GM12878 (cell line): ENCODE data around the gene LSAMP. TPM values are rescaled to one million over a fixed set of nuclear protein-coding genes. Genes with fewer than 3 reads are reported as not detected.

Experiments used
- ATAC-seq: fragments of 200-7000 bp; cut with Tn5 transposase; 3 replicates; pipeline ENCODE4 v1.9.1; 2020; ENCODE audit warnings: mild to moderate bottlenecking, moderate library complexity
- BruUV-seq: library from RNA; stranded (reverse); fragments of 400-500 nt; replicated peaks from 2 replicates; lab custom pipeline; 2021; lab: Mats Ljungman, UMichigan
- CTCF ChIA-PET: fragments of 300-600 bp; sonication (Branson Sonifier 250); formaldehyde crosslinking; extraction: SDS; loops from one replicate; lab custom pipeline; 2021; ENCODE audit warnings: inconsistent platforms; lab: Yijun Ruan, JAX
- POLR2A ChIA-PET: fragments of 350-600 bp; formaldehyde crosslinking; extraction: SDS; loops from one replicate; lab custom pipeline; 2021; ENCODE audit warnings: inconsistent platforms; lab: Charles Lee
- RAD21 ChIA-PET: fragments of 300-600 bp; sonication (Branson Sonifier 250); formaldehyde crosslinking; loops from one replicate; lab custom pipeline; 2023; ENCODE audit warnings: antibody characterized with exemption; ENCODE audit not compliant: unreplicated experiment; lab: Charles Lee
- SMC1A ChIA-PET: fragments of 300-600 bp; sonication (Branson Sonifier 250); formaldehyde crosslinking; loops from one replicate; lab custom pipeline; 2023; ENCODE audit not compliant: unreplicated experiment, uncharacterized antibody; lab: Charles Lee
- DNase-seq: peaks from one replicate; pipeline ENCODE4 v3.0.0-alpha.2; 2011; ENCODE audit warnings: low read depth, low spot score
- FAIRE-seq: peaks from 3 replicates; lab custom pipeline; 2011; peaks lifted over from hg19 to GRCh38; lab: Jason Lieb, UNC
- H2AFZ ChIP-seq: 2 replicates; pipeline ENCODE4 v1.6.0; 2011; ENCODE audit warnings: low read depth, low read length, control low read depth; ENCODE audit not compliant: control insufficient read depth
- H3K27ac ChIP-seq: 2 replicates; pipeline ENCODE4 v1.5.1; 2011; ENCODE audit warnings: control low read depth; ENCODE audit not compliant: control insufficient read depth, insufficient read depth
- H3K27me3 ChIP-seq, 2 experiments: replicated peaks in 1 of 2; 2 replicates each; pipeline versions ENCODE4 v1.6.0 to v1.6.1; 2011; ENCODE audit warnings: low read length in 1 of 2; ENCODE audit not compliant: control insufficient read depth in 2 of 2, insufficient read depth in 2 of 2
- H3K36me3 ChIP-seq, 2 experiments: 2 replicates each; pipeline ENCODE4 v1.5.1; 2011; ENCODE audit warnings: low read length in 1 of 2; ENCODE audit not compliant: control insufficient read depth in 2 of 2, insufficient read depth in 2 of 2
- H3K4me1 ChIP-seq: 2 replicates; pipeline ENCODE4 v1.6.1; 2011; ENCODE audit warnings: mild to moderate bottlenecking, low read length, moderate library complexity, mixed read lengths; ENCODE audit not compliant: control insufficient read depth, insufficient read depth
- H3K4me2 ChIP-seq: 2 replicates; pipeline ENCODE4 v1.6.0; 2011; ENCODE audit warnings: control low read depth; ENCODE audit not compliant: control insufficient read depth, insufficient read depth
- H3K4me3 ChIP-seq: fragments of 200-600 bp; sonication (generic); 2 replicates; pipeline ENCODE4 v1.5.1; 2016
- H3K79me2 ChIP-seq: 2 replicates; pipeline ENCODE4 v1.6.0; 2011; ENCODE audit warnings: low read length; ENCODE audit not compliant: control insufficient read depth, insufficient read depth
- H3K9ac ChIP-seq: 2 replicates; pipeline ENCODE4 v1.8.0; 2011; ENCODE audit warnings: low read length, control low read depth, mixed read lengths; ENCODE audit not compliant: control insufficient read depth, insufficient read depth
- H3K9me3 ChIP-seq: replicated peaks from 3 replicates; pipeline ENCODE4 v1.5.1; 2011; ENCODE audit warnings: mild to moderate bottlenecking, low read length; ENCODE audit not compliant: control insufficient read depth, insufficient read depth
- H4K20me1 ChIP-seq: 2 replicates; pipeline ENCODE4 v1.6.0; 2011; ENCODE audit not compliant: control insufficient read depth, insufficient read depth
- ATF7 ChIP-seq: fragments of 450-650 bp; IDR thresholded peaks from 2 replicates; pipeline ENCODE4 v1.6.1; 2016; ENCODE audit warnings: low read depth, mild to moderate bottlenecking
- DPF2 ChIP-seq: fragments of 450-650 bp; IDR thresholded peaks from 2 replicates; pipeline ENCODE4 v1.6.1; 2017; ENCODE audit warnings: mild to moderate bottlenecking
- ESRRA ChIP-seq: IDR thresholded peaks from 2 replicates; pipeline ENCODE4 v1.6.1; 2012; ENCODE audit warnings: mild to moderate bottlenecking, low read length, improper control_type of control experiment
- IKZF2 ChIP-seq, 2 experiments: fragments of 450-650 bp; IDR thresholded peaks; 2 replicates each; pipeline ENCODE4 v1.6.1; 2017; ENCODE audit warnings: mild to moderate bottlenecking in 2 of 2, moderate library complexity in 2 of 2
- IRF3 ChIP-seq: fragments of 450-650 bp; IDR thresholded peaks from 2 replicates; pipeline ENCODE4 v1.6.1; 2014; ENCODE audit warnings: mild to moderate bottlenecking
- JUND ChIP-seq: IDR thresholded peaks from 2 replicates; pipeline ENCODE4 v1.6.1; 2012; ENCODE audit warnings: low read depth, mild to moderate bottlenecking, low read length, improper control_type of control experiment, moderate library complexity
- MEF2B ChIP-seq: fragments of 450-650 bp; IDR thresholded peaks from 2 replicates; pipeline ENCODE4 v1.6.1; 2018; ENCODE audit warnings: mild to moderate bottlenecking, moderate library complexity; ENCODE audit not compliant: partially characterized antibody, poor library complexity, severe bottlenecking
- MLLT1 ChIP-seq: fragments of 450-650 bp; IDR thresholded peaks from 2 replicates; pipeline ENCODE4 v1.6.1; 2016; ENCODE audit warnings: mild to moderate bottlenecking
- NFXL1 ChIP-seq: fragments of 450-650 bp; IDR thresholded peaks from 2 replicates; pipeline ENCODE4 v1.6.1; 2017; ENCODE audit warnings: antibody characterized with exemption, mild to moderate bottlenecking, borderline replicate concordance
- NRF1 ChIP-seq: conservative IDR thresholded peaks from 2 replicates; pipeline ENCODE4 v1.6.1; 2011; ENCODE audit warnings: mild to moderate bottlenecking, low read depth, low read length, improper control_type of control experiment
- PRDM15 ChIP-seq: fragments of 450-650 bp; formaldehyde crosslinking; IDR thresholded peaks from 2 replicates; pipeline ENCODE4 v1.4.0; 2020; ENCODE audit warnings: mild to moderate bottlenecking, moderate library complexity
- RCOR1 ChIP-seq: conservative IDR thresholded peaks from 2 replicates; pipeline ENCODE4 v1.6.1; 2012; ENCODE audit warnings: low read depth, low read length, improper control_type of control experiment
- SREBF2 ChIP-seq: IDR thresholded peaks from 2 replicates; pipeline ENCODE4 v1.6.1; 2012; ENCODE audit warnings: mild to moderate bottlenecking, low read length
- STAT3 ChIP-seq: IDR thresholded peaks from 2 replicates; pipeline ENCODE4 v1.6.1; 2011; ENCODE audit warnings: low read depth, low read length, improper control_type of control experiment
- TCF12 ChIP-seq: IDR thresholded peaks from 2 replicates; pipeline ENCODE4 v1.6.1; 2011; ENCODE audit warnings: low read depth, mild to moderate bottlenecking, low read length
- WRNIP1 ChIP-seq: IDR thresholded peaks from 2 replicates; pipeline ENCODE4 v1.6.1; 2011; ENCODE audit warnings: low read depth, low read length, improper control_type of control experiment, borderline replicate concordance
- WGBS: methylation state at CpG from one replicate; pipeline ENCODE4 v1.1.6; 2016; ENCODE audit warnings: low lambda C conversion rate; ENCODE audit not compliant: insufficient replicate concordance, insufficient coverage; ENCODE audit errors: missing lambda C conversion rate; 5-methylcytosine and 5-hydroxymethylcytosine counted together
- in situ Hi-C: fragments of 300-500 bp; cut with MboI; formaldehyde crosslinking; loops from 9 replicates; pipeline ENCODE4 v1.14.3; 2018; ENCODE audit warnings: mixed read lengths
- intact Hi-C: fragments of 100-400 bp; cut with micrococcal nuclease; formaldehyde crosslinking; loops from one replicate; pipeline ENCODE4 v1.14.2; 2022; ENCODE audit not compliant: unreplicated experiment
- polyA plus RNA-seq, 11 experiments: library from polyadenylated mRNA; depleted of rRNA in 4 of 11; unstranded in 6 of 11; stranded (reverse) in 5 of 11; fragments of >200 nt; fragmentation: Nextera tagmentation in 4 of 11; fragmentation: Illumina TruSeq in 1 of 11; extraction: Ambion mirVana in 4 of 11; extraction: Trizol in 1 of 11; gene quantifications; 1 replicate in 1 of 11; 2 replicates in 10 of 11; pipeline versions ENCODE4 v1.2.1 to v1.2.3, GENCODE V29; 2011 to 2016; ENCODE audit warnings: inconsistent platforms in 2 of 11, missing spikeins in 2 of 11, low read depth in 1 of 11
- total RNA-seq, 4 experiments: library from RNA; depleted of rRNA in 3 of 4; stranded (reverse); fragments of >200 nt in 3 of 4; fragmentation: Illumina TruSeq in 1 of 4; extraction: Trizol in 1 of 4; gene quantifications; 2 replicates each; pipeline versions ENCODE4 v1.2.1 to v1.2.3, GENCODE V29; 2013 to 2021

Gene LSAMP
- total and polyA plus RNA-seq, 10 of the 15 experiments (the other 5 are each of a cell fraction or from before 2014, with no cell fraction given): 2.0 to 12.7 (median 6.5) TPM

GRCh38 chr3:116392291-116392690, 53.0 kb downstream of the LSAMP start (continued):
- no peak for TF ChIP-seq ESRRA
- TF ChIP-seq STAT3: no peak

- H3K9me3 ChIP-seq: no peaks in the 10 kb centered on the region; the same call in 2 of the 3 replicates
- SMC1A ChIA-PET: no interaction called here
- H3K36me3 ChIP-seq: no peaks in the 10 kb centered on the region
- no peak for ATAC-seq
- H3K9ac ChIP-seq: no peak overlapping the region
- no peak for DNase-seq
- no TSS peak for BruUV-seq
- H4K20me1 ChIP-seq: no peaks in the 10 kb centered on the region
- H3K27ac ChIP-seq: no peak overlapping the region
- CTCF ChIA-PET: no interaction called here
- no peaks in the 10 kb centered on the region for H3K4me1 ChIP-seq
- no peaks in the 10 kb centered on the region for H3K27me3 ChIP-seq
- in situ Hi-C loops: no loop called here
- H2AFZ ChIP-seq: no peak overlapping the region
- POLR2A ChIA-PET: interaction anchor here (0.6 to 1.6 kb wide), 3 partner anchors 8 to 105 kb away, joined by 3 to 7 read pairs (median 6); no protein-coding TSS in a partner anchor
- no peak for FAIRE-seq
- 34% methylated on average over 23 of the region's 23 CpGs for WGBS
- no peak overlapping the region for H3K4me3 ChIP-seq
- RAD21 ChIA-PET: no interaction called here
- no peaks in the 10 kb centered on the region for H3K79me2 ChIP-seq
- H3K4me2 ChIP-seq: no peak overlapping the region
- intact Hi-C loops: no loop called here
- TF ChIP-seq JUND (no peak), PRDM15 (CRISPR knock-in tag) (no peak), NFXL1 (no peak), IRF3 (no peak), MLLT1 (no peak), ATF7 (no peak), NRF1 (no peak), MEF2B (no peak), RCOR1 (no peak), IKZF2 (IDR thresholded peaks at IDR 0.05) (no peak), SREBF2 (no peak), DPF2 (no peak), TCF12 (no peak), WRNIP1 (no peak)
Measured at GRCh38 chr3:116391296-116392201, 53.7 kb downstream of the LSAMP start.
